Breast epithelium (tissue), 4 donors: ENCODE results near the gene MDFI. TPM values are rescaled to one million over a fixed set of nuclear protein-coding genes. Genes with fewer than 3 reads are reported as not detected.

Experiments used
- DNase-seq, 2 donors: peaks; one replicate each; pipeline ENCODE4 v3.0.0-alpha.2; 2019; ENCODE audit warnings: low spot score in 2 of 2
- H3K27ac ChIP-seq, 2 donors: fragments of 200-600 bp; sonication (generic) in 1 of 2; one replicate each; pipeline ENCODE4 v1.5.1; 2016 to 2019; ENCODE audit warnings: mild to moderate bottlenecking in 1 of 2
- H3K27me3 ChIP-seq, 2 donors: fragments of 200-600 bp; sonication (generic) in 1 of 2; one replicate each; pipeline versions ENCODE4 v1.5.1 to v1.6.0; 2017 to 2019; ENCODE audit warnings: control low read depth in 1 of 2, mild to moderate bottlenecking in 1 of 2
- H3K36me3 ChIP-seq: fragments of 200-600 bp; one replicate; pipeline ENCODE4 v1.5.1; 2019
- H3K4me1 ChIP-seq, 2 donors: fragments of 200-600 bp; sonication (generic); one replicate each; pipeline ENCODE4 v1.5.1; 2016 to 2019; ENCODE audit warnings: control low read depth in 1 of 2
- H3K4me3 ChIP-seq, 3 donors: fragments of 200-600 bp; sonication (generic); 1 replicate in 2 of 3; 2 replicates in 1 of 3; pipeline ENCODE4 v1.5.1; 2016 to 2019; ENCODE audit warnings: mild to moderate bottlenecking in 3 of 3, moderate library complexity in 2 of 3
- H3K9me3 ChIP-seq, 2 donors: fragments of 200-600 bp; sonication (generic) in 1 of 2; one replicate each; pipeline ENCODE4 v1.5.1; 2016 to 2019; ENCODE audit warnings: control low read depth in 1 of 2
- CTCF ChIP-seq, 3 donors: fragments of 450-650 bp; IDR thresholded peaks; one replicate each; pipeline ENCODE4 v1.5.1; 2016 to 2017; ENCODE audit warnings: antibody characterized with exemption in 3 of 3, mild to moderate bottlenecking in 3 of 3, moderate library complexity in 3 of 3
- POLR2A ChIP-seq: fragments of 450-650 bp; IDR thresholded peaks from one replicate; pipeline ENCODE4 v1.6.1; 2016; ENCODE audit warnings: antibody characterized with exemption, mild to moderate bottlenecking, moderate library complexity
- POLR2AphosphoS5 ChIP-seq, 3 donors: sonication (generic); formaldehyde crosslinking; IDR thresholded peaks; one replicate each; pipeline ENCODE4 v1.6.1; 2017; ENCODE audit warnings: antibody characterized with exemption in 3 of 3
- intact Hi-C: fragments of 100-400 bp; cut with DNase I; formaldehyde crosslinking; loops from one replicate; pipeline ENCODE4 v1.15.1; 2023; ENCODE audit warnings: low total_unique reads
- total RNA-seq, 3 donors: library from RNA; depleted of rRNA; stranded (reverse); fragments of >200 nt; gene quantifications; one replicate each; pipeline ENCODE4 v1.1.0, GENCODE V29; 2016

The MDFI gene
- total RNA-seq, 3 donors from 2014 or later: 26.7 to 75.8 (median 36.1) TPM

GRCh38 chr6:41640426-41640825, 2.2 kb downstream of the MDFI start:
- TF ChIP-seq POLR2AphosphoS5 (IDR thresholded peaks at IDR 0.05): no peak
- no peak for TF ChIP-seq CTCF (IDR thresholded peaks at IDR 0.05)
- peaks cover 0 to 4% of the 10 kb centered on the region in 2 donors for H3K27me3 ChIP-seq
- no peaks in the 10 kb centered on the region for H3K9me3 ChIP-seq
- peak in 1 of 2 donors; percentile 57 for DNase-seq
- no peaks in the 10 kb centered on the region for H3K4me1 ChIP-seq
- peak overlapping the region; percentile 83 to 87 for H3K27ac ChIP-seq
- intact Hi-C loops: no loop called here
- no peaks in the 10 kb centered on the region for H3K36me3 ChIP-seq
- H3K4me3 ChIP-seq: no peak overlapping the region

GRCh38 chr6:41641352-41641925, 3.2 kb downstream of the MDFI start:
- no peak for DNase-seq
- H3K4me1 ChIP-seq: no peaks in the 10 kb centered on the region

DNA sequence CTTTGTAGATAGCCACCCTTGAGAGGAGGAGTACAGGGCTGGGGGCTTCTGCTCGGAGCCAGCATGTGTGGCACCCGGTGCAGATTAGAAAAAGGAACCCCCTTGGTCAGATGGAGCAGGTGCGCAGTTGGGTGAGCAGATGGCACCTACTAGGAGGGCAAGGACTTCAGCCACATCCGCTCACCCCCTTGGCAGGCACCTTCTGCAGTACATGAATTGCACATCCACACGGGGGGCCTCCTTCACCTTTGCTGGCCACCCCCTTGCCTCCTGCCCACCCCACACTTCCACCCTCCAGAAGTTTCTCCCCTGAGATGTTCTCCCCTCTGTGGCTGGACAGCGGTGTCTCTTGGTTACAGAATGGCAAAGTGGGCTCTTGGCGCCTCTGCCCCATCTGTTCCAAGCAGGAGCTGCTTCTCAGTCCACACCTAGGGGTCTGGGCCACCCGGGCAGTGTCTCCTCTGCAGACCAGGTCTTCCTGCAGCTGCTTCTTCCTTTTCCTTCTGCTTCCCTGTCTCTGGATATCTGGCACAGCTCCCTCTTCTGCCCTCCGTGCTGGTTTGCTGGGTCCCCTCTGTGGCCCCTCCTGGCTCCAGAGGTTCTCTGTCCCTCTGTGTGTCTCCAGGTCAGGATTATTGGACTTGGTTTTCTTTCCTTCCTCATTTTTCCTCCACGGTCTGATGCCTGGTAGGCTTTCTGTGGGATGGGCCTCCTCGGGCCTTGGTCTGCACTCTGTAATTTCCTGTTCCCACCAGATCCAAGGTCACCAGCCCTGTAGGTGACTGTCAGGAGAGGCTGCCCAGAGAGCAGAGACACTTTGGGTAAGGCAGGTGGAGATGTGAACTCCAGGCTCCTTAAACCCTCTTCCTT, 4.1 kb downstream of the MDFI start:
- no peak overlapping the region for H3K27ac ChIP-seq
- TF ChIP-seq POLR2AphosphoS5 (IDR thresholded peaks at IDR 0.05) (no peak), POLR2A (no peak), CTCF (IDR thresholded peaks at IDR 0.05) (no peak)
- peaks cover 0 to 3% of the 10 kb centered on the region in 2 donors for H3K27me3 ChIP-seq
- no peaks in the 10 kb centered on the region for H3K4me1 ChIP-seq
- no peaks in the 10 kb centered on the region for H3K36me3 ChIP-seq
- H3K4me3 ChIP-seq: no peak overlapping the region
- no peak for DNase-seq
- intact Hi-C loops: no loop called here
- no peaks in the 10 kb centered on the region for H3K9me3 ChIP-seq

More at GRCh38 chr6:41641352-41641925, 3.2 kb downstream of the MDFI start:
- H3K27ac ChIP-seq: no peak overlapping the region
- no peaks in the 10 kb centered on the region for H3K36me3 ChIP-seq
- H3K4me3 ChIP-seq: no peak overlapping the region
- H3K9me3 ChIP-seq: no peaks in the 10 kb centered on the region
- H3K27me3 ChIP-seq: peaks cover 0 to 4% of the 10 kb centered on the region in 2 donors
- TF ChIP-seq POLR2AphosphoS5 (IDR thresholded peaks at IDR 0.05): no peak
- no peak for TF ChIP-seq CTCF (IDR thresholded peaks at IDR 0.05)
- TF ChIP-seq POLR2A: no peak
- intact Hi-C loops: no loop called here

DNA sequence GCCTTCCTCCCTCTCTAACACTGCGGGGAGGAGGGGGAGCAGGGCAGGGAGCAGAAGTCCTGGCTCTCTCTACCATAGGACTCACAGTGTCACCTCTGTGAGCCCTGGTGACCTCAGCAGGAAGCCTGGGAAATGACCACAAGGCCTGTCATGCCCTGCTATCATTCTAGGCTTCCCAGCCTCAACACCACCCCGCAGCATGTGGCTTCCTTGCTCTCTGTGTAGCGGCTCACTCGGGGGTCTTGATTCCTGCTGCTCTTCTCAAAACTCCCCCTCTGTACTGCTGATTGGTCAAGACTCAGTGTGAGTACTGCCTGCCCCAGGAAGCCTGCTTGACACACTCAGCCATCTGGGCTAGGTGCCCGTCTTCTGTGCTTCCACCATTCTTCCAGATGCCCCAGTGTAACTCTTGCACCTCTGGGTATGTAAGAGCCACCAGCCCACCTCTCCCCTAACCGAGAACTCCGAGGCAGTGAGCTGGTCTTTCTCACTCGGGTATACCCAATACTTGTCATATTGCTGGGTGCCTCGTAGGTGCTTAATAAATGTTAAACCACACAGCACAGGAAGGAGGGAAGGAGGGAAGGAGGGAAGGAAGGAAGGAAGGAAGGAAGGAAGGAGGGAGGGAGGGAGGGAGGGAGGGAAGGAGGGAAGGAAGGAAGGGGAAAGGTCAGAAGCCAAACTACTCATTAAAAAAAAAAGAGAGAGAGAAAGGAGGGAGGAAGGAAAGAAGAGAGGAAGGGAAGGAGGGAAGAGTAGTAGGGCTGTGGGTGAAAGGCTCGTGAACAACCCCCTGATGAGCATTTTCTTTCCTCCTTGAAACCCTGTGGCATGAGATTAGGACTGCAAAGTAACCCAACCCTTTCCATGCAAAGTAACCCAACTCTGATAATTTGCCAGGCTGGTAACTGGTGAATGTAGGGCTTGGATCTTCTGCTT, 5.0 kb downstream of the MDFI start:
- Histone ChIP-seq H3K27ac (no peak overlapping the region), H3K27me3 (no peaks in the 10 kb centered on the region), H3K36me3 (no peaks in the 10 kb centered on the region), H3K9me3 (no peaks in the 10 kb centered on the region), H3K4me1 (no peaks in the 10 kb centered on the region), H3K4me3 (no peak overlapping the region)
- TF ChIP-seq POLR2AphosphoS5 (IDR thresholded peaks at IDR 0.05): no peak
- no peak for TF ChIP-seq CTCF (IDR thresholded peaks at IDR 0.05)
- TF ChIP-seq POLR2A: no peak
- no peak for DNase-seq
- intact Hi-C loops: no loop called here
